DND-41 (cell line): ENCODE measurements around the gene SKIL.
A peak's percentile ranks its signal among the peaks of the same experiment; 100 is the strongest.

Experiments
- ATAC-seq: fragments of 200-7000 bp; cut with Tn5 transposase; 3 replicates; pipeline ENCODE4 v1.9.1; 2021; ENCODE audit warnings: low read depth; ENCODE audit not compliant: insufficient read depth
- DNase-seq: peaks from one replicate; pipeline ENCODE4 v3.0.0-alpha.2; 2020
- H2AFZ ChIP-seq: 2 replicates; pipeline ENCODE4 v1.6.0; 2012; ENCODE audit warnings: low read depth, low read length
- H3K27ac ChIP-seq: 2 replicates; pipeline ENCODE4 v1.5.1; 2012; ENCODE audit warnings: low read length, inconsistent platforms
- H3K27me3 ChIP-seq: fragments of 200-600 bp; sonication (generic); 2 replicates; pipeline ENCODE4 v1.6.0; 2012; ENCODE audit warnings: low read length, mild to moderate bottlenecking, inconsistent platforms; ENCODE audit not compliant: insufficient read depth, poor library complexity
- H3K36me3 ChIP-seq: 2 replicates; pipeline ENCODE4 v1.5.1; 2012; ENCODE audit warnings: low read length, inconsistent platforms; ENCODE audit not compliant: insufficient read depth
- H3K4me1 ChIP-seq: 2 replicates; pipeline ENCODE4 v1.5.1; 2012; ENCODE audit warnings: mild to moderate bottlenecking, low read length; ENCODE audit not compliant: insufficient read depth
- H3K4me2 ChIP-seq: 2 replicates; pipeline ENCODE4 v1.6.0; 2012; ENCODE audit warnings: mild to moderate bottlenecking, moderate library complexity, low read length, inconsistent platforms; ENCODE audit not compliant: insufficient read depth
- H3K4me3 ChIP-seq, 2 experiments: fragments of 200-600 bp in 1 of 2; shearing (Covaris generic) in 1 of 2; 2 replicates each; pipeline ENCODE4 v1.5.1; 2012 to 2016; ENCODE audit warnings: inconsistent platforms in 2 of 2, low read length in 2 of 2, mild to moderate bottlenecking in 2 of 2, low read depth in 1 of 2, moderate library complexity in 1 of 2
- H3K79me2 ChIP-seq: 2 replicates; pipeline ENCODE4 v1.6.0; 2012; ENCODE audit warnings: low read length, inconsistent platforms; ENCODE audit not compliant: insufficient read depth
- H3K9ac ChIP-seq: 2 replicates; pipeline ENCODE4 v1.6.0; 2012; ENCODE audit warnings: low read depth, mild to moderate bottlenecking, inconsistent platforms, low read length, moderate library complexity
- H3K9me3 ChIP-seq: 2 replicates; pipeline ENCODE4 v1.5.1; 2012; ENCODE audit warnings: low read length, moderate library complexity, mild to moderate bottlenecking, inconsistent platforms; ENCODE audit not compliant: insufficient read depth, severe bottlenecking
- H4K20me1 ChIP-seq: 2 replicates; pipeline ENCODE4 v1.6.0; 2012; ENCODE audit warnings: low read length; ENCODE audit not compliant: insufficient read depth
- EZH2 ChIP-seq: IDR thresholded peaks from 3 replicates; pipeline ENCODE4 v1.6.1; 2012; ENCODE audit warnings: borderline replicate concordance, low read depth, mild to moderate bottlenecking, moderate library complexity, low read length, inconsistent platforms; ENCODE audit not compliant: severe bottlenecking
- TF ChIP-seq, protein P1 (sequence below): IDR thresholded peaks from 2 replicates; pipeline ENCODE4 v1.5.1; 2012; ENCODE audit warnings: borderline replicate concordance, low read length, moderate library complexity, mild to moderate bottlenecking; ENCODE audit not compliant: poor library complexity, severe bottlenecking; ENCODE audit errors: extremely low read depth

Gene SKIL

GRCh38 chr3:170353485-170353884 is 4.0 kb upstream of the SKIL start:
- DNase-seq (no peak), ATAC-seq (no peak)
- Histone ChIP-seq H3K27ac (no peak overlapping the region), H3K4me1 (peaks cover 14% of the 10 kb centered on the region), H3K79me2 (peaks cover 3% of the 10 kb centered on the region), H3K36me3 (no peaks in the 10 kb centered on the region), H3K4me3 (no peak overlapping the region), H2AFZ (no peak overlapping the region), H3K9ac (no peak overlapping the region), H4K20me1 (no peaks in the 10 kb centered on the region), H3K9me3 (no peaks in the 10 kb centered on the region), H3K4me2 (no peak overlapping the region), H3K27me3 (no peaks in the 10 kb centered on the region)
- TF ChIP-seq EZH2: no peak
- TF ChIP-seq, protein P1, sequence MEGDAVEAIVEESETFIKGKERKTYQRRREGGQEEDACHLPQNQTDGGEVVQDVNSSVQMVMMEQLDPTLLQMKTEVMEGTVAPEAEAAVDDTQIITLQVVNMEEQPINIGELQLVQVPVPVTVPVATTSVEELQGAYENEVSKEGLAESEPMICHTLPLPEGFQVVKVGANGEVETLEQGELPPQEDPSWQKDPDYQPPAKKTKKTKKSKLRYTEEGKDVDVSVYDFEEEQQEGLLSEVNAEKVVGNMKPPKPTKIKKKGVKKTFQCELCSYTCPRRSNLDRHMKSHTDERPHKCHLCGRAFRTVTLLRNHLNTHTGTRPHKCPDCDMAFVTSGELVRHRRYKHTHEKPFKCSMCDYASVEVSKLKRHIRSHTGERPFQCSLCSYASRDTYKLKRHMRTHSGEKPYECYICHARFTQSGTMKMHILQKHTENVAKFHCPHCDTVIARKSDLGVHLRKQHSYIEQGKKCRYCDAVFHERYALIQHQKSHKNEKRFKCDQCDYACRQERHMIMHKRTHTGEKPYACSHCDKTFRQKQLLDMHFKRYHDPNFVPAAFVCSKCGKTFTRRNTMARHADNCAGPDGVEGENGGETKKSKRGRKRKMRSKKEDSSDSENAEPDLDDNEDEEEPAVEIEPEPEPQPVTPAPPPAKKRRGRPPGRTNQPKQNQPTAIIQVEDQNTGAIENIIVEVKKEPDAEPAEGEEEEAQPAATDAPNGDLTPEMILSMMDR: no peak

DNA sequence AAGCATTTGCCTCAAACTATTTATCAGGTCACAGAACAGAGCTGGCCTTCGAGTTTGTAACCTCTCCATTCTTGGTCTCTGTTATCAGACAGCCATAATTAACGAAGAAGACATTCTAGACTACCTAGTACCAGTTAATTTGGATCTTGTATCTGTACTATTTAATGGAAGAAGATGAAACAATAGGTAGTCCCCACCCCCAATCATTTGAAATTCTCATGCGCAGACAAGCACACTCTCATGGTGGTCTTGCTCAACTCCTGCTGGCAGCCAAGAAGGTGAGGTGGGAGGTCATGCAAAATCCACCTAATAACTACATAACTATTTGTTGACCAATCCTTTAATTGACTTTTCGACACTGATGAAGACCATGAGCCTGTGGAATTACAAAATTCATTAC is 2.8 kb upstream of the SKIL start:
- H3K4me1 ChIP-seq: peaks cover 27% of the 10 kb centered on the region
- no peak overlapping the region for H3K4me2 ChIP-seq
- H4K20me1 ChIP-seq: no peaks in the 10 kb centered on the region
- H3K27me3 ChIP-seq: no peaks in the 10 kb centered on the region
- no peak overlapping the region for H3K27ac ChIP-seq
- no peak for ATAC-seq
- H3K36me3 ChIP-seq: no peaks in the 10 kb centered on the region
- H3K79me2 ChIP-seq: peaks cover 4% of the 10 kb centered on the region
- H3K9me3 ChIP-seq: no peaks in the 10 kb centered on the region
- no peak for DNase-seq
- TF ChIP-seq, protein P1: no peak
- no peak for TF ChIP-seq EZH2
- no peak overlapping the region for H3K4me3 ChIP-seq
- no peak overlapping the region for H3K9ac ChIP-seq
- H2AFZ ChIP-seq: no peak overlapping the region

DNA sequence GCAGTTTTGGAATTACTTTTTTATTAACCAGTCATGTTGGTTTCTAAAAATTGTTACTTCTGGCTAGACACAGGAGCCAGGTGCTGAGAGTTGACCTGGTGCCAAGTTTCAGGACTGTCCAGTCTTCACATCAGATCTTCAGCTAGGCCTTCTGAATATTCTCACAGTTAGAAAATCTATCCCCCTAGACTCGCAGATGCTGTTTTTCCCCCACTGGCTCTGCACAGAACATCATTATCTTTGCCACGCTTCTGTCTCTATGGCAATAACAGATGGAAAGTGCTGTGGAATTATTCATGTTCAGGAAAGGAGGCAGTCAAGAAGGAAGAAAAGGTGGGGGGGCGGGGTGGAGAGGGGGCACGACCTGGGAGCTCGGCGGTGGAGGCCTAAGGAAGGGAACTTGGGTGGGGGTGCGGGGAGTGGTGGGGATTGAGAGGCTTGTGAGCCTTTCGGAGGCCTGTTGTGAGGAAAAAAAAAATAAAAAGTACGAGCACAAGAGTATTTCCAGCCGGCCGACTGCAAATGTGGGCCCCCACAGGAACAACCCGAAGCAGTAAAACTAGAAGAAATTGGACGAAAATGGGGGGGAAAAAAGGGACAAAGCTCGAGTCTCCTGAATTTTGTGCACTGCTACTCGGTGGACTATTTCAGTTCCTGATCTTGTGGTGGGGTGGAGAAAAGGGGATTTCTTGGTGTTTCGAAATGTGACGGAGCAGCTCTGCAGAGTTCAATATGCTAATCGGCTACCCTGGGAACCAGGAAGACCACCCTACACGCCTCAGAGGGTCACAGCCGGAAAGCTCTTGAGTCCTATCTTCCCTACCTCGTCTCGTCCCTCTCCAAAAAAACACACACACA is 1.5 kb upstream of the SKIL start:
- Histone ChIP-seq H3K4me2 (peak overlapping the region; percentile 59), H3K79me2 (peaks cover 8% of the 10 kb centered on the region), H3K27me3 (no peaks in the 10 kb centered on the region), H4K20me1 (no peaks in the 10 kb centered on the region), H3K9ac (peak overlapping the region; percentile 57), H3K36me3 (peaks cover 8% of the 10 kb centered on the region; the same call in 1 of the 2 replicates), H3K9me3 (no peaks in the 10 kb centered on the region), H3K27ac (peak overlapping the region; percentile 57), H3K4me1 (peaks cover 37% of the 10 kb centered on the region), H2AFZ (peak overlapping the region; percentile 67), H3K4me3 (peak overlapping the region in 1 of 2 experiments; percentile 63; a peak in 2 of 4 replicates)
- no peak for ATAC-seq
- DNase-seq: no peak
- TF ChIP-seq EZH2: no peak
- TF ChIP-seq, protein P1: no peak
